GM23338 (cell line): ENCODE data around the gene RAI14. TPM values are rescaled to one million over a fixed set of nuclear protein-coding genes. Genes with fewer than 3 reads are reported as not detected.

Experiments used
- ATAC-seq: fragments of 200-7000 bp; cut with Tn5 transposase; 3 replicates; pipeline ENCODE4 v1.9.1; 2020
- DNase-seq: peaks from one replicate; pipeline ENCODE4 v3.0.0-alpha.2; 2015; ENCODE audit warnings: low spot score
- H2AFZ ChIP-seq: fragments of 200-600 bp; sonication (generic); 2 replicates; pipeline ENCODE4 v1.8.0; 2016; ENCODE audit warnings: antibody characterized with exemption, mild to moderate bottlenecking, moderate library complexity
- H3F3A ChIP-seq: fragments of 200-600 bp; sonication (generic); replicated peaks from 2 replicates; pipeline ENCODE4 v1.8.0; 2017; ENCODE audit warnings: antibody characterized with exemption, mixed run types, low read depth
- H3K27ac ChIP-seq: fragments of 200-600 bp; sonication (generic); 2 replicates; pipeline ENCODE4 v1.6.1; 2016; ENCODE audit warnings: low read depth
- H3K27me3 ChIP-seq: fragments of 200-600 bp; sonication (generic); 2 replicates; pipeline ENCODE4 v1.8.0; 2016; ENCODE audit warnings: mild to moderate bottlenecking, mixed run types, moderate library complexity; ENCODE audit not compliant: insufficient read depth
- H3K36me3 ChIP-seq: fragments of 200-600 bp; sonication (generic); 2 replicates; pipeline ENCODE4 v1.8.0; 2016; ENCODE audit warnings: mild to moderate bottlenecking; ENCODE audit not compliant: insufficient read depth
- H3K4me1 ChIP-seq: fragments of 200-600 bp; sonication (generic); 2 replicates; pipeline ENCODE4 v1.8.0; 2016; ENCODE audit warnings: mild to moderate bottlenecking, moderate library complexity; ENCODE audit not compliant: insufficient read depth
- H3K4me2 ChIP-seq: fragments of 200-600 bp; sonication (generic); 2 replicates; pipeline ENCODE4 v1.7.1; 2017; ENCODE audit warnings: mixed run types
- H3K4me3 ChIP-seq: fragments of 200-600 bp; sonication (generic); 2 replicates; pipeline ENCODE4 v1.6.1; 2016; ENCODE audit warnings: mixed run types
- H3K79me2 ChIP-seq: fragments of 200-600 bp; sonication (generic); replicated peaks from 2 replicates; pipeline ENCODE4 v1.8.0; 2017; ENCODE audit warnings: mild to moderate bottlenecking; ENCODE audit not compliant: insufficient read depth
- H3K9me2 ChIP-seq: fragments of 200-600 bp; sonication (generic); 2 replicates; pipeline ENCODE4 v1.8.0; 2017; ENCODE audit not compliant: insufficient read depth
- H4K20me1 ChIP-seq: fragments of 200-600 bp; sonication (generic); replicated peaks from 2 replicates; pipeline ENCODE4 v1.8.0; 2017; ENCODE audit warnings: mild to moderate bottlenecking; ENCODE audit not compliant: insufficient read depth
- H3K27ac Mint-ChIP-seq: 2 replicates; pipeline ENCODE4 v1.8.0; 2020; ENCODE audit warnings: inconsistent platforms, mild to moderate bottlenecking, moderate library complexity, mixed read lengths
- H3K27me3 Mint-ChIP-seq: 3 replicates; pipeline ENCODE4 v1.8.0; 2022; ENCODE audit warnings: low read depth, mild to moderate bottlenecking, moderate library complexity, mixed read lengths, inconsistent platforms; ENCODE audit not compliant: insufficient read depth, poor library complexity
- H3K36me3 Mint-ChIP-seq: 3 replicates; pipeline ENCODE4 v1.8.0; 2021; ENCODE audit warnings: low read depth, mild to moderate bottlenecking, inconsistent platforms, moderate library complexity, mixed read lengths
- H3K4me1 Mint-ChIP-seq: 3 replicates; pipeline ENCODE4 v1.8.0; 2020; ENCODE audit warnings: mild to moderate bottlenecking, inconsistent platforms, mixed read lengths
- H3K4me3 Mint-ChIP-seq: 3 replicates; pipeline ENCODE4 v1.8.0; 2021; ENCODE audit warnings: moderate library complexity, mild to moderate bottlenecking, inconsistent platforms, mixed read lengths
- H3K9me3 Mint-ChIP-seq: 3 replicates; pipeline ENCODE4 v1.8.0; 2020; ENCODE audit warnings: moderate library complexity, mild to moderate bottlenecking, inconsistent platforms, mixed read lengths
- CREB1 ChIP-seq: fragments of 250-450 bp; sonication (Bioruptor Pico); IDR thresholded peaks from 2 replicates; pipeline ENCODE4 v1.5.0; 2020; ENCODE audit warnings: low read depth, mild to moderate bottlenecking, moderate library complexity
- EZH2 ChIP-seq: fragments of 200-600 bp; sonication (generic); IDR thresholded peaks from one replicate; pipeline ENCODE4 v1.8.0; 2017; ENCODE audit warnings: antibody characterized with exemption, mild to moderate bottlenecking, low read depth; ENCODE audit not compliant: unreplicated experiment
- EZH2phosphoT487 ChIP-seq: fragments of 200-600 bp; sonication (generic); IDR thresholded peaks from one replicate; pipeline ENCODE4 v1.8.1; 2018; ENCODE audit warnings: antibody characterized with exemption; ENCODE audit not compliant: unreplicated experiment
- JUNB ChIP-seq: IDR thresholded peaks from one replicate; pipeline ENCODE4 v1.6.1; 2016; ENCODE audit warnings: antibody characterized with exemption; ENCODE audit not compliant: unreplicated experiment
- NANOG ChIP-seq: IDR thresholded peaks from 2 replicates; pipeline ENCODE4 v1.6.1; 2016; ENCODE audit warnings: antibody characterized with exemption, borderline replicate concordance
- POLR2AphosphoS5 ChIP-seq: IDR thresholded peaks from 2 replicates; pipeline ENCODE4 v1.6.1; 2016; ENCODE audit warnings: antibody characterized with exemption, low read depth
- REST ChIP-seq: IDR thresholded peaks from one replicate; pipeline ENCODE4 v1.6.1; 2018; ENCODE audit warnings: antibody characterized with exemption; ENCODE audit not compliant: unreplicated experiment
- STAT1 ChIP-seq: IDR thresholded peaks from one replicate; pipeline ENCODE4 v1.6.1; 2016; ENCODE audit warnings: antibody characterized with exemption; ENCODE audit not compliant: unreplicated experiment
- ZNF114 ChIP-seq: fragments of 250-450 bp; sonication (Bioruptor Pico); IDR thresholded peaks from 2 replicates; pipeline ENCODE4 v1.5.0; 2020; ENCODE audit warnings: mild to moderate bottlenecking, moderate library complexity
- ZNF331 ChIP-seq: fragments of 250-450 bp; sonication (Bioruptor Pico); IDR thresholded peaks from 2 replicates; pipeline ENCODE4 v1.5.0; 2020; ENCODE audit warnings: low read depth, mild to moderate bottlenecking, moderate library complexity
- polyA plus RNA-seq: library from polyadenylated mRNA; unstranded; fragments of >200 nt; fragmentation: Nextera tagmentation; extraction: Ambion mirVana; gene quantifications from 2 replicates; pipeline ENCODE4 v1.2.1, GENCODE V29; 2016
- total RNA-seq: library from RNA; depleted of rRNA; stranded (reverse); fragments of >200 nt; shearing (Covaris generic); gene quantifications from 2 replicates; pipeline ENCODE4 v1.2.3, GENCODE V29; 2014
- TF ChIP-seq, protein P1 (sequence below): fragments of 250-450 bp; sonication (Bioruptor Pico); IDR thresholded peaks from 2 replicates; pipeline ENCODE4 v1.5.0; 2020; ENCODE audit warnings: mild to moderate bottlenecking, moderate library complexity
- TF ChIP-seq, protein P2 (sequence below), 2 experiments: fragments of 200-600 bp in 1 of 2; sonication (generic) in 1 of 2; conservative IDR thresholded peaks; 2 replicates each; pipeline versions ENCODE4 v1.5.1 to v1.6.1; 2016 to 2017; ENCODE audit warnings: antibody characterized with exemption in 2 of 2, low read depth in 2 of 2, mild to moderate bottlenecking in 2 of 2, moderate library complexity in 1 of 2
- TF ChIP-seq, protein P3 (sequence below): IDR thresholded peaks from 2 replicates; pipeline ENCODE4 v1.6.1; 2016; ENCODE audit warnings: antibody characterized with exemption

Gene RAI14
- total and polyA plus RNA-seq, 2 experiments from 2014 or later: 58.8 to 95.8 TPM

GRCh38 chr5:34857161-34857560 lies 201.0 kb downstream of the RAI14 start:
- Mint-ChIP-seq H3K27me3 (no peaks in the 10 kb centered on the region), H3K4me1 (peaks cover 7% of the 10 kb centered on the region; the same call in 2 of the 3 replicates), H3K4me3 (no peak overlapping the region), H3K9me3 (no peaks in the 10 kb centered on the region; the same call in 2 of the 3 replicates), H3K27ac (no peak overlapping the region), H3K36me3 (peaks cover 7% of the 10 kb centered on the region; the same call in 1 of the 3 replicates)
- H3K27ac ChIP-seq: no peak overlapping the region
- no peak overlapping the region for H3K4me3 ChIP-seq
- ATAC-seq (no peak), DNase-seq (no peak)
- H3K9me2 ChIP-seq: peaks cover 4% of the 10 kb centered on the region; the same call in 1 of the 2 replicates
- no peak overlapping the region for H3K4me2 ChIP-seq
- no peaks in the 10 kb centered on the region for H3K79me2 ChIP-seq
- H3K4me1 ChIP-seq: peaks cover 4% of the 10 kb centered on the region; the same call in 1 of the 2 replicates
- 0 out of 2 replicates have a peak, but pooled peaks cover 3% of the 10 kb centered on the region for H3F3A ChIP-seq
- H3K27me3 ChIP-seq: no peaks in the 10 kb centered on the region
- no peak overlapping the region for H2AFZ ChIP-seq
- TF ChIP-seq JUNB (no peak), ZNF331 (CRISPR knock-in tag) (no peak), STAT1 (no peak), REST (no peak), EZH2phosphoT487 (no peak), NANOG (no peak), POLR2AphosphoS5 (no peak), EZH2 (no peak), CREB1 (CRISPR knock-in tag) (no peak), ZNF114 (CRISPR knock-in tag) (no peak)
- TF ChIP-seq, protein P1, sequence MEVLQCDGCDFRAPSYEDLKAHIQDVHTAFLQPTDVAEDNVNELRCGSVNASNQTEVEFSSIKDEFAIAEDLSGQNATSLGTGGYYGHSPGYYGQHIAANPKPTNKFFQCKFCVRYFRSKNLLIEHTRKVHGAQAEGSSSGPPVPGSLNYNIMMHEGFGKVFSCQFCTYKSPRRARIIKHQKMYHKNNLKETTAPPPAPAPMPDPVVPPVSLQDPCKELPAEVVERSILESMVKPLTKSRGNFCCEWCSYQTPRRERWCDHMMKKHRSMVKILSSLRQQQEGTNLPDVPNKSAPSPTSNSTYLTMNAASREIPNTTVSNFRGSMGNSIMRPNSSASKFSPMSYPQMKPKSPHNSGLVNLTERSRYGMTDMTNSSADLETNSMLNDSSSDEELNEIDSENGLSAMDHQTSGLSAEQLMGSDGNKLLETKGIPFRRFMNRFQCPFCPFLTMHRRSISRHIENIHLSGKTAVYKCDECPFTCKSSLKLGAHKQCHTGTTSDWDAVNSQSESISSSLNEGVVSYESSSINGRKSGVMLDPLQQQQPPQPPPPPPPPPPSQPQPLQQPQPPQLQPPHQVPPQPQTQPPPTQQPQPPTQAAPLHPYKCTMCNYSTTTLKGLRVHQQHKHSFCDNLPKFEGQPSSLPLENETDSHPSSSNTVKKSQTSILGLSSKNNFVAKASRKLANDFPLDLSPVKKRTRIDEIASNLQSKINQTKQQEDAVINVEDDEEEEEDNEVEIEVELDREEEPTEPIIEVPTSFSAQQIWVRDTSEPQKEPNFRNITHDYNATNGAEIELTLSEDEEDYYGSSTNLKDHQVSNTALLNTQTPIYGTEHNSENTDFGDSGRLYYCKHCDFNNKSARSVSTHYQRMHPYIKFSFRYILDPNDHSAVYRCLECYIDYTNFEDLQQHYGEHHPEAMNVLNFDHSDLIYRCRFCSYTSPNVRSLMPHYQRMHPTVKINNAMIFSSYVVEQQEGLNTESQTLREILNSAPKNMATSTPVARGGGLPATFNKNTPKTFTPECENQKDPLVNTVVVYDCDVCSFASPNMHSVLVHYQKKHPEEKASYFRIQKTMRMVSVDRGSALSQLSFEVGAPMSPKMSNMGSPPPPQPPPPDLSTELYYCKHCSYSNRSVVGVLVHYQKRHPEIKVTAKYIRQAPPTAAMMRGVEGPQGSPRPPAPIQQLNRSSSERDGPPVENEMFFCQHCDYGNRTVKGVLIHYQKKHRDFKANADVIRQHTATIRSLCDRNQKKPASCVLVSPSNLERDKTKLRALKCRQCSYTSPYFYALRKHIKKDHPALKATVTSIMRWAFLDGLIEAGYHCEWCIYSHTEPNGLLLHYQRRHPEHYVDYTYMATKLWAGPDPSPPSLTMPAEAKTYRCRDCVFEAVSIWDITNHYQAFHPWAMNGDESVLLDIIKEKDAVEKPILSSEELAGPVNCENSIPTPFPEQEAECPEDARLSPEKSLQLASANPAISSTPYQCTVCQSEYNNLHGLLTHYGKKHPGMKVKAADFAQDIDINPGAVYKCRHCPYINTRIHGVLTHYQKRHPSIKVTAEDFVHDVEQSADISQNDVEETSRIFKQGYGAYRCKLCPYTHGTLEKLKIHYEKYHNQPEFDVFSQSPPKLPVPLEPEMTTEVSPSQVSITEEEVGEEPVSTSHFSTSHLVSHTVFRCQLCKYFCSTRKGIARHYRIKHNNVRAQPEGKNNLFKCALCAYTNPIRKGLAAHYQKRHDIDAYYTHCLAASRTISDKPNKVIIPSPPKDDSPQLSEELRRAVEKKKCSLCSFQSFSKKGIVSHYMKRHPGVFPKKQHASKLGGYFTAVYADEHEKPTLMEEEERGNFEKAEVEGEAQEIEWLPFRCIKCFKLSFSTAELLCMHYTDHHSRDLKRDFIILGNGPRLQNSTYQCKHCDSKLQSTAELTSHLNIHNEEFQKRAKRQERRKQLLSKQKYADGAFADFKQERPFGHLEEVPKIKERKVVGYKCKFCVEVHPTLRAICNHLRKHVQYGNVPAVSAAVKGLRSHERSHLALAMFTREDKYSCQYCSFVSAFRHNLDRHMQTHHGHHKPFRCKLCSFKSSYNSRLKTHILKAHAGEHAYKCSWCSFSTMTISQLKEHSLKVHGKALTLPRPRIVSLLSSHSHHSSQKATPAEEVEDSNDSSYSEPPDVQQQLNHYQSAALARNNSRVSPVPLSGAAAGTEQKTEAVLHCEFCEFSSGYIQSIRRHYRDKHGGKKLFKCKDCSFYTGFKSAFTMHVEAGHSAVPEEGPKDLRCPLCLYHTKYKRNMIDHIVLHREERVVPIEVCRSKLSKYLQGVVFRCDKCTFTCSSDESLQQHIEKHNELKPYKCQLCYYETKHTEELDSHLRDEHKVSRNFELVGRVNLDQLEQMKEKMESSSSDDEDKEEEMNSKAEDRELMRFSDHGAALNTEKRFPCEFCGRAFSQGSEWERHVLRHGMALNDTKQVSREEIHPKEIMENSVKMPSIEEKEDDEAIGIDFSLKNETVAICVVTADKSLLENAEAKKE: no peak
- TF ChIP-seq, protein P2, sequence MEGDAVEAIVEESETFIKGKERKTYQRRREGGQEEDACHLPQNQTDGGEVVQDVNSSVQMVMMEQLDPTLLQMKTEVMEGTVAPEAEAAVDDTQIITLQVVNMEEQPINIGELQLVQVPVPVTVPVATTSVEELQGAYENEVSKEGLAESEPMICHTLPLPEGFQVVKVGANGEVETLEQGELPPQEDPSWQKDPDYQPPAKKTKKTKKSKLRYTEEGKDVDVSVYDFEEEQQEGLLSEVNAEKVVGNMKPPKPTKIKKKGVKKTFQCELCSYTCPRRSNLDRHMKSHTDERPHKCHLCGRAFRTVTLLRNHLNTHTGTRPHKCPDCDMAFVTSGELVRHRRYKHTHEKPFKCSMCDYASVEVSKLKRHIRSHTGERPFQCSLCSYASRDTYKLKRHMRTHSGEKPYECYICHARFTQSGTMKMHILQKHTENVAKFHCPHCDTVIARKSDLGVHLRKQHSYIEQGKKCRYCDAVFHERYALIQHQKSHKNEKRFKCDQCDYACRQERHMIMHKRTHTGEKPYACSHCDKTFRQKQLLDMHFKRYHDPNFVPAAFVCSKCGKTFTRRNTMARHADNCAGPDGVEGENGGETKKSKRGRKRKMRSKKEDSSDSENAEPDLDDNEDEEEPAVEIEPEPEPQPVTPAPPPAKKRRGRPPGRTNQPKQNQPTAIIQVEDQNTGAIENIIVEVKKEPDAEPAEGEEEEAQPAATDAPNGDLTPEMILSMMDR (conservative IDR thresholded peaks at IDR 0.05; ENCODE audit: low read depth in 2 of 2): no peak
- TF ChIP-seq, protein P3, sequence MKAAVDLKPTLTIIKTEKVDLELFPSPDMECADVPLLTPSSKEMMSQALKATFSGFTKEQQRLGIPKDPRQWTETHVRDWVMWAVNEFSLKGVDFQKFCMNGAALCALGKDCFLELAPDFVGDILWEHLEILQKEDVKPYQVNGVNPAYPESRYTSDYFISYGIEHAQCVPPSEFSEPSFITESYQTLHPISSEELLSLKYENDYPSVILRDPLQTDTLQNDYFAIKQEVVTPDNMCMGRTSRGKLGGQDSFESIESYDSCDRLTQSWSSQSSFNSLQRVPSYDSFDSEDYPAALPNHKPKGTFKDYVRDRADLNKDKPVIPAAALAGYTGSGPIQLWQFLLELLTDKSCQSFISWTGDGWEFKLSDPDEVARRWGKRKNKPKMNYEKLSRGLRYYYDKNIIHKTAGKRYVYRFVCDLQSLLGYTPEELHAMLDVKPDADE: no peak
- no peaks in the 10 kb centered on the region for H4K20me1 ChIP-seq
- H3K36me3 ChIP-seq: no peaks in the 10 kb centered on the region
